Gastroesophageal sphincter (tissue), 3 donors: ENCODE data around the gene IL13RA1.

Source experiments
- CTCF ChIP-seq, 4 experiments: fragments of 200-600 bp in 2 of 4; fragments of 450-650 bp in 2 of 4; sonication (generic) in 1 of 4; IDR thresholded peaks; one replicate each; pipeline ENCODE4 v1.5.1; 2017 to 2019; ENCODE audit warnings: antibody characterized with exemption in 4 of 4, mild to moderate bottlenecking in 2 of 4, moderate library complexity in 2 of 4
- EP300 ChIP-seq: sonication (generic); formaldehyde crosslinking; IDR thresholded peaks from one replicate; pipeline ENCODE4 v1.6.1; 2017; ENCODE audit warnings: antibody characterized with exemption, mild to moderate bottlenecking
- POLR2A ChIP-seq, 2 donors: fragments of 450-650 bp; IDR thresholded peaks; one replicate each; pipeline ENCODE4 v1.6.1; 2017; ENCODE audit warnings: antibody characterized with exemption in 2 of 2, mild to moderate bottlenecking in 2 of 2, moderate library complexity in 1 of 2
- POLR2AphosphoS5 ChIP-seq: sonication (generic); formaldehyde crosslinking; IDR thresholded peaks from one replicate; pipeline ENCODE4 v1.6.1; 2017; ENCODE audit warnings: antibody characterized with exemption

GRCh38 chrX:118802857-118803256 is 75.5 kb downstream of the IL13RA1 start:
- TF ChIP-seq CTCF (IDR thresholded peaks at IDR 0.05) (no peak), POLR2A (IDR thresholded peaks at IDR 0.05) (no peak), POLR2AphosphoS5 (peak; percentile 13), EP300 (no peak)
